Measurements from ENCODE around the gene RPTOR. TPM values are rescaled to one million over a fixed set of nuclear protein-coding genes. Genes with fewer than 3 reads are reported as not detected.

The RPTOR gene
- total RNA-seq, 1 experiment from 2014 or later: 25.1 TPM

GRCh38 chr17:81008140-81008539 is 463.5 kb downstream of the RPTOR start:
- Histone ChIP-seq H3K4me2 (ENCODE audit: insufficient read depth, insufficient read length, low read length) (no peak overlapping the region), H2BK120ac (ENCODE audit: low read depth, low read length, poor library complexity, severe bottlenecking) (no peak overlapping the region), H2BK5ac (ENCODE audit: insufficient read length, low read length) (no peak overlapping the region), H3K23ac (ENCODE audit: insufficient read length, low read depth, low read length) (no peak overlapping the region), H4K5ac (ENCODE audit: insufficient read length, low read depth, low read length) (no peak overlapping the region), H2BK20ac (ENCODE audit: low read depth, low read length, poor library complexity, severe bottlenecking) (no peak overlapping the region), H2BK12ac (ENCODE audit: insufficient read length, low read depth, low read length) (no peak overlapping the region), H3K27ac (ENCODE audit: insufficient read length, low read depth, low read length) (no peak overlapping the region), H3K79me2 (ENCODE audit: insufficient read depth, low read length) (no peaks in the 10 kb centered on the region), H3K18ac (ENCODE audit: insufficient read length, low read depth, low read length) (no peak overlapping the region), H3K27me3 (ENCODE audit: insufficient read depth, low read length) (no peaks in the 10 kb centered on the region; the same call in 1 of the 2 replicates), H3K9me3 (ENCODE audit: control insufficient read depth, low read depth, low read length) (peaks cover 7% of the 10 kb centered on the region), H4K20me1 (ENCODE audit: control insufficient read depth, insufficient read depth, insufficient read length) (no peaks in the 10 kb centered on the region), H2AFZ (ENCODE audit: low read length) (no peak overlapping the region), H4K8ac (replicated peaks; ENCODE audit: insufficient read length, low read depth, low read length) (no peak overlapping the region), H3K9ac (ENCODE audit: extremely low read depth, insufficient read length, low read length) (no peak overlapping the region), H3K23me2 (ENCODE audit: insufficient read length, low read depth, low read length, poor library complexity, severe bottlenecking) (peaks cover 4% of the 10 kb centered on the region), H3K4ac (ENCODE audit: low read depth, low read length) (no peak overlapping the region), H3T11ph (ENCODE audit: low read length) (no peak overlapping the region), H3K79me1 (ENCODE audit: insufficient read depth, low read depth, low read length, poor library complexity, severe bottlenecking) (no peaks in the 10 kb centered on the region), H3K56ac (ENCODE audit: insufficient read length, low read depth, low read length) (no peak overlapping the region), H3K14ac (ENCODE audit: insufficient read depth, low read length) (no peak overlapping the region), H2AK5ac (ENCODE audit: insufficient read length, low read length) (no peak overlapping the region), H4K91ac (ENCODE audit: insufficient read length, low read depth, low read length) (no peak overlapping the region), H3K4me1 (ENCODE audit: insufficient read depth, low read length) (no peaks in the 10 kb centered on the region), H2BK15ac (ENCODE audit: low read depth, low read length) (no peak overlapping the region)
- Mint-ChIP-seq H3K4me1 (peaks cover 12 to 23% of the 10 kb centered on the region in 2 experiments), H3K4me3 (no peak overlapping the region), H3K27me3 (ENCODE audit: low read depth) (peaks cover 57% of the 10 kb centered on the region), H3K36me3 (ENCODE audit: insufficient read depth in 1 of 3, low read depth in 3 of 3) (peaks cover 9 to 15% (median 11%) of the 10 kb centered on the region in 3 experiments), H3K27ac (no peak overlapping the region), H3K9me3 (peaks cover 19 to 22% of the 10 kb centered on the region in 2 experiments)
- no peak for TF ChIP-seq CTCF (conservative IDR thresholded peaks at IDR 0.05)
- no peak for DNase-seq
- WGBS (ENCODE audit: extremely low coverage, insufficient read length, low lambda C conversion rate): no CpG with 5 or more reads among the region's 11 CpGs

Measured in H9 (cell line).